Psoas muscle (tissue), 8 donors: ENCODE results near the gene VPS26A. TPM values are rescaled to one million over a fixed set of nuclear protein-coding genes. Genes with fewer than 3 reads are reported as not detected.

ENCODE experiments used
- ATAC-seq, 4 donors: fragments of 200-7000 bp; cut with Tn5 transposase; one replicate each; pipeline ENCODE4 v1.9.1; 2020; ENCODE audit warnings: moderate library complexity in 3 of 4, mild to moderate bottlenecking in 2 of 4
- DNase-seq, 2 donors: peaks; one replicate each; pipeline ENCODE4 v3.0.0-alpha.2; 2020
- H3K27ac ChIP-seq: fragments of 200-600 bp; one replicate; pipeline ENCODE4 v1.8.0; 2022
- H3K27me3 ChIP-seq, 3 donors: fragments of 200-600 bp in 1 of 3; one replicate each; pipeline versions ENCODE4 v1.6.1 to v1.8.0; 2013 to 2022; ENCODE audit warnings: low read length in 2 of 3, mild to moderate bottlenecking in 2 of 3, moderate library complexity in 1 of 3; ENCODE audit not compliant: insufficient read depth in 3 of 3
- H3K36me3 ChIP-seq, 2 donors: fragments of 200-600 bp in 1 of 2; one replicate each; pipeline versions ENCODE4 v1.6.1 to v1.8.0; 2013 to 2022; ENCODE audit warnings: low read depth in 1 of 2, mild to moderate bottlenecking in 1 of 2, moderate library complexity in 1 of 2; ENCODE audit not compliant: insufficient read depth in 1 of 2
- H3K4me1 ChIP-seq: fragments of 200-600 bp; one replicate; pipeline ENCODE4 v1.8.0; 2022
- H3K4me3 ChIP-seq: fragments of 200-600 bp; one replicate; pipeline ENCODE4 v1.8.0; 2022; ENCODE audit warnings: mild to moderate bottlenecking
- H3K9me3 ChIP-seq: fragments of 200-600 bp; one replicate; pipeline ENCODE4 v1.8.0; 2022
- WGBS, 3 donors: extraction: QIAGEN DNeasy Blood & Tissue Kit; methylation state at CpG; one replicate each; pipeline versions ENCODE4 v1.1.6 to v1.1.7; 2013; 5-methylcytosine and 5-hydroxymethylcytosine counted together
- intact Hi-C, 2 donors: fragments of 100-400 bp; cut with DNase I; formaldehyde crosslinking; loops; one replicate each; pipeline versions ENCODE4 v1.11.0 to v1.14.2; 2022
- polyA plus RNA-seq, 3 donors: library from polyadenylated mRNA; stranded (reverse); fragments of 200-250 nt; gene quantifications; one replicate each; pipeline ENCODE4 v1.2.3, GENCODE V29; 2013
- total RNA-seq, 4 donors: library from RNA; stranded (reverse); fragmentation: NEBNext Ultra II Directional in 2 of 4; extraction: Animal tissue kit (Norgen Biotek cat#: 25700) in 2 of 4; gene quantifications; one replicate each; pipeline versions ENCODE4 v1.2.1 to v1.2.4, GENCODE V29; 2021 to 2023
- TF ChIP-seq, protein P1 (sequence below): fragments of 200-600 bp; IDR thresholded peaks from one replicate; pipeline ENCODE4 v1.8.0; 2022; ENCODE audit warnings: antibody characterized with exemption
- donor health status: healthy with polysubstance abuse.
- donor health status: DM: no; HTN: no; CAD: no; lungs with moderate emphysema.
- donor health status: Bipolar disorder and iron deficiency.
- donor health status: healthy.
- donor health status: DM: yes; HTN: yes; CAD: no.
- donor health status: DM: no; HTN: no; CAD: no.
- donor health status: DM: no; HTN: no; CAD: no.
- donor health status: DM: yes; HTN: yes; CAD: no.

The VPS26A gene
- total and polyA plus RNA-seq, 7 donors: 23.4 to 62.8 (median 38.2) TPM

DNA sequence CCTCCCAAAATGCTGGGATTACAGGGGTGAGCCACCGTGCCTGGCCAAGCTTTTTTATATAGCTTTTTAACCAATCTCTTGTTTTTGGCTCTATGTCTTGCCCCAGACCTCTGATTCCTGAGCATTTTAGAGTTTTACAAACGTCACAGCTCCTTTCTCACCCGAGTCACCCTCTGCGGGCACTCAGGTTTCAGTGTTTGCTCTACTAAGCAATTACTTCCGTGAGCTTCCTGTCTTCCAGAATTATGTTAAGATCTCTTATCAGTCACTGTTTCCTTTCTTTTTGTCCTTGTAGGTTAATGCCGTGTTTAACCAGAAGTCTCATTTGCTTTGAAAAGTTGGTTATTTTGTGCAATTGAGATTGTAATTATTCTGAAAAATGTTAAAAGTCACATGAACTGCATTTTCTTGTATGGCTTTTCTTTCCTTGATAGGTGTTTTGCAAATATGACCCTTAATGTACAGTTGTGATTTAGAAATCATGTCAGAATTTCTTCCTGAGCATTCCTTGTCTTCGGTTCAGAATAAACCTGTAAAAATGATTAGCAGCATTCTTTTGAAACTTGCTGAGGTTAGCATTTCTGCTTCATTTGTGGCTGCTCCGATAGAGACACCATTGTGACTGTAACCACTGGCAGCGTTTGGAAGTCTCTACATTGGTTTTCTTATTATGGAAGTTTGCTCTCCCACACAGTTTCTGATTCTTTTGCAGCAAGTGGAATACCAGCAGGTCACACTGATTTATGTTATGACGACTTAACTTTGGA, 91.6 kb downstream of the VPS26A start:
- TF ChIP-seq, protein P1, sequence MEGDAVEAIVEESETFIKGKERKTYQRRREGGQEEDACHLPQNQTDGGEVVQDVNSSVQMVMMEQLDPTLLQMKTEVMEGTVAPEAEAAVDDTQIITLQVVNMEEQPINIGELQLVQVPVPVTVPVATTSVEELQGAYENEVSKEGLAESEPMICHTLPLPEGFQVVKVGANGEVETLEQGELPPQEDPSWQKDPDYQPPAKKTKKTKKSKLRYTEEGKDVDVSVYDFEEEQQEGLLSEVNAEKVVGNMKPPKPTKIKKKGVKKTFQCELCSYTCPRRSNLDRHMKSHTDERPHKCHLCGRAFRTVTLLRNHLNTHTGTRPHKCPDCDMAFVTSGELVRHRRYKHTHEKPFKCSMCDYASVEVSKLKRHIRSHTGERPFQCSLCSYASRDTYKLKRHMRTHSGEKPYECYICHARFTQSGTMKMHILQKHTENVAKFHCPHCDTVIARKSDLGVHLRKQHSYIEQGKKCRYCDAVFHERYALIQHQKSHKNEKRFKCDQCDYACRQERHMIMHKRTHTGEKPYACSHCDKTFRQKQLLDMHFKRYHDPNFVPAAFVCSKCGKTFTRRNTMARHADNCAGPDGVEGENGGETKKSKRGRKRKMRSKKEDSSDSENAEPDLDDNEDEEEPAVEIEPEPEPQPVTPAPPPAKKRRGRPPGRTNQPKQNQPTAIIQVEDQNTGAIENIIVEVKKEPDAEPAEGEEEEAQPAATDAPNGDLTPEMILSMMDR: no peak
- no peak for ATAC-seq
- H3K27me3 ChIP-seq: no peaks in the 10 kb centered on the region
- peaks cover 7% of the 10 kb centered on the region for H3K4me1 ChIP-seq
- no peak overlapping the region for H3K4me3 ChIP-seq
- no peak for DNase-seq
- no peaks in the 10 kb centered on the region for H3K9me3 ChIP-seq
- H3K27ac ChIP-seq: no peak overlapping the region
- intact Hi-C loops: no loop called here
- WGBS, 3 donors: 32 to 42% (median 40%) methylated on average over 10 of the region's 10 CpGs
- H3K36me3 ChIP-seq: no peaks in the 10 kb centered on the region

DNA sequence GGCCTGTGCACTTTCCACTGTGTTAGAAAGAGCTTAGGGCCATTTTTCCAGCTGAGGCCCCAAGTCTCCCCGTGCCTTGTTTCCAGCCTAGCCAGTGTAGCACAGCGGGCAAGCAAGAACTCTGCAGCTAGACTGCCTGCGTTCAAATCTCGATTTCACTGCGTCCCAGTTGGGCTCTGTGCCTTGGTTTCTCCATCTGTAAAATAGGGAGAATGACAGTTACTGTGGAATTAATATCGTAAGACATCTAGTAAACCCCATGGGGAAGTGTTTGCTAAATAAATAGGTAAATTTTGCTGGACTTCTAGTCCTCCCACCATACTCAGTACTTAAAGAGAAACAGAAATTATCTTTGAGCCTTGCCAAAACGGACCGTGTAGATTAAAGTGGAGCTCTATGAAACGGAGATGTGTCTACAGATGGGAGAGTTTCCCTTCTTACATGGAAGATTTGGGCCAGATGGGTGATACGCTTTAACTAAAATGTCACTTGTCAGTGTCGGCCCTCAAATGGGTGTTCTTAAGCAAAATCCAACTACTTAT, 92.7 kb downstream of the VPS26A start:
- H3K9me3 ChIP-seq: no peaks in the 10 kb centered on the region
- ATAC-seq (no peak), DNase-seq (no peak)
- H3K4me3 ChIP-seq: no peak overlapping the region
- H3K4me1 ChIP-seq: peaks cover 7% of the 10 kb centered on the region
- H3K27ac ChIP-seq: no peak overlapping the region
- H3K36me3 ChIP-seq: no peaks in the 10 kb centered on the region
- TF ChIP-seq, protein P1: no peak
- no peaks in the 10 kb centered on the region for H3K27me3 ChIP-seq
- WGBS, 3 donors: 77 to 86% (median 79%) methylated on average over 11 of the region's 11 CpGs
- intact Hi-C loops: no loop called here

DNA sequence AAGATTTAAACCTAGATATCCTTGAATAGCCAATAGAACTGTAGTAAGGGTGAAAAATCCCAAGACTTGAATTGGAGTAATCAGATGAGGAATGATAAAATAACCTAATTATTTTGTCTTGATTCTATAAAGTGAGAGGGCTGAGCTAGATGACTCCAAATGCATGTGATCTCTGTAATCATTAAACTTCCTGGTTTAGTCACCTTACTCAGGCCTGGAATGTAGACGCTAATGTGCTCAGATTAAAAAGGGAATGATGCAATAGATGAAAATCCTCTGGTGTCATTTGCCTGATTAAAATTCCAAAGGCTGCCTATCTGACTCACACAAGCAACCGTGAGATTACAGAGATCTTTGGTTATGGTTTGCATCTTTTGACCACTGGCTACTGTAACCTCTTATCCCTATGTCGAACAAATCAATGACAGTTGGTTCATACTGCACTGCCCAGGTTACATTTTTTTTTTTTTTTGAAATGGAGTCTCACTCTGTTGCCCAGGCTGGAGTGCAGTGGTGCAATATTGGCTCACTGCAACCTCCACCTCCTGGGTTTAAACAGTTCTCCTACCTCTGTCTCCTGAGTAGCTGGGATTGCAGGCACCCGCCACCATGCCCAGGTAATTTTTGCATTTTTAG, 93.3 kb downstream of the VPS26A start:
- TF ChIP-seq, protein P1: no peak
- Histone ChIP-seq H3K27me3 (no peaks in the 10 kb centered on the region), H3K36me3 (no peaks in the 10 kb centered on the region), H3K4me1 (peaks cover 7% of the 10 kb centered on the region), H3K27ac (no peak overlapping the region), H3K4me3 (no peak overlapping the region), H3K9me3 (no peaks in the 10 kb centered on the region)
- DNase-seq (no peak), ATAC-seq (no peak)
- WGBS, 3 donors: 75 to 78% (median 75%) methylated on average over 4 of the region's 4 CpGs
- intact Hi-C loops: no loop called here

DNA sequence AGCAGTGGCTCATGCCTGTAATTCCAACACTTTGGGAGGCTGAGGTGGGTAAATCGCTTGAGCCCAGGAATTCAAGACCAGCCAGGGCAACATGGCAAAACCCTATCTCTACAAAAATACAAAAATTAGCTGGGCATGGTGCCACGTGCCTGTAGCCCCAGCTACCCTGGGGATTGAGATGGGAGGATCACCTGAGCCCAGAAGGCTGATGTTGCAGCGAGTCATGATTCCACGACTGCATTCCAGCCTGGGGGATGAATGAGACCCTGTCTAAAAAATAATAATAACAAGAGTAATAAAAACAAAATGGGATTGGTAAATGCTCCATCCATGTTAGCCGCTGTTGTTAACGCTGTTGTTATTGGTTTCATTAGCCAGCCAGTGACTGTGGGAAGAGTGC, 94.9 kb downstream of the VPS26A start:
- H3K9me3 ChIP-seq: no peaks in the 10 kb centered on the region
- H3K27ac ChIP-seq: no peak overlapping the region
- H3K27me3 ChIP-seq: no peaks in the 10 kb centered on the region
- ATAC-seq: no peak
- WGBS, 3 donors: 86 to 92% (median 87%) methylated on average over 6 of the region's 6 CpGs
- intact Hi-C loops: no loop called here
- peaks cover 2% of the 10 kb centered on the region for H3K4me1 ChIP-seq
- H3K36me3 ChIP-seq: no peaks in the 10 kb centered on the region
- no peak for DNase-seq
- H3K4me3 ChIP-seq: no peak overlapping the region
- TF ChIP-seq, protein P1: no peak
